Chondrocyte (in vitro differentiated cells): Measurements from ENCODE around the gene HPGD. TPM values are rescaled to one million over a fixed set of nuclear protein-coding genes. Genes with fewer than 3 reads are reported as not detected.

ENCODE experiments used
- DNase-seq: peaks from one replicate; pipeline ENCODE4 v3.0.0; 2021; ENCODE audit warnings: mixed read lengths, low spot score
- H3K27ac Mint-ChIP-seq: one replicate; pipeline ENCODE4 v1.8.0; 2021; ENCODE audit warnings: mild to moderate bottlenecking, moderate library complexity, mixed read lengths; ENCODE audit not compliant: unreplicated experiment
- H3K27me3 Mint-ChIP-seq: 2 replicates; pipeline ENCODE4 v1.8.0; 2021; ENCODE audit warnings: low read depth, mixed read lengths
- H3K36me3 Mint-ChIP-seq: 2 replicates; pipeline ENCODE4 v1.8.0; 2021; ENCODE audit warnings: low read depth, mixed read lengths
- H3K4me1 Mint-ChIP-seq: 2 replicates; pipeline ENCODE4 v1.8.0; 2021; ENCODE audit warnings: low read depth, mild to moderate bottlenecking, mixed read lengths
- H3K4me3 Mint-ChIP-seq: one replicate; pipeline ENCODE4 v1.8.0; 2021; ENCODE audit warnings: mild to moderate bottlenecking, moderate library complexity, mixed read lengths; ENCODE audit not compliant: unreplicated experiment
- H3K9me3 Mint-ChIP-seq: 2 replicates; pipeline ENCODE4 v1.8.0; 2021; ENCODE audit warnings: low read depth, mixed read lengths
- total RNA-seq: library from RNA; stranded (reverse); gene quantifications from 3 replicates; pipeline ENCODE4 v1.2.1, GENCODE V29; 2021
- TF ChIP-seq, protein P1 (sequence below): fragments of 200-600 bp; sonication (generic); IDR thresholded peaks from 2 replicates; pipeline ENCODE4 v1.5.0; 2021; ENCODE audit warnings: antibody characterized with exemption, mild to moderate bottlenecking, moderate library complexity

HPGD gene
- total RNA-seq, 1 donor from 2014 or later: not detected

DNA sequence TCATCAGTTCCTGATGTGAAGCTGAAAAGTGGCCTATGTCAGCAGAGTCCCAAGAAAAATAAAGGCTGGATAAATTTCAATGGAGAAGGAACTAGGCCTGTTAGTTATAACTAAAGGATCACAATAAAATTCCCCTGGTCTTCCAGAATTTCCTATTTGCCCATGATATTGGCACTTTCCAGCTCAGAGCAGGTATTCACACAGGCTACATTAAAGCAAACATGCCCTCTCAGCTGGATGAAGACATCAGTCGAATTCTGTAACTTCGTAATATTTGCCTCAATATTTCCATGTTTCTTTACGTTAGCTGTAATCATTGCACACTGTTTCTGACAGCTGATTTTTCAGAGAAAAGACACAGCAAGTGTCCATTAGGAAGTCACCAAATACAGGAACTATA lies 9.5 kb downstream of the HPGD start:
- H3K4me1 Mint-ChIP-seq: no peaks in the 10 kb centered on the region
- TF ChIP-seq, protein P1, sequence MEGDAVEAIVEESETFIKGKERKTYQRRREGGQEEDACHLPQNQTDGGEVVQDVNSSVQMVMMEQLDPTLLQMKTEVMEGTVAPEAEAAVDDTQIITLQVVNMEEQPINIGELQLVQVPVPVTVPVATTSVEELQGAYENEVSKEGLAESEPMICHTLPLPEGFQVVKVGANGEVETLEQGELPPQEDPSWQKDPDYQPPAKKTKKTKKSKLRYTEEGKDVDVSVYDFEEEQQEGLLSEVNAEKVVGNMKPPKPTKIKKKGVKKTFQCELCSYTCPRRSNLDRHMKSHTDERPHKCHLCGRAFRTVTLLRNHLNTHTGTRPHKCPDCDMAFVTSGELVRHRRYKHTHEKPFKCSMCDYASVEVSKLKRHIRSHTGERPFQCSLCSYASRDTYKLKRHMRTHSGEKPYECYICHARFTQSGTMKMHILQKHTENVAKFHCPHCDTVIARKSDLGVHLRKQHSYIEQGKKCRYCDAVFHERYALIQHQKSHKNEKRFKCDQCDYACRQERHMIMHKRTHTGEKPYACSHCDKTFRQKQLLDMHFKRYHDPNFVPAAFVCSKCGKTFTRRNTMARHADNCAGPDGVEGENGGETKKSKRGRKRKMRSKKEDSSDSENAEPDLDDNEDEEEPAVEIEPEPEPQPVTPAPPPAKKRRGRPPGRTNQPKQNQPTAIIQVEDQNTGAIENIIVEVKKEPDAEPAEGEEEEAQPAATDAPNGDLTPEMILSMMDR: no peak
- H3K4me3 Mint-ChIP-seq: no peak overlapping the region
- no peak for DNase-seq
- no peaks in the 10 kb centered on the region for H3K36me3 Mint-ChIP-seq
- no peak overlapping the region for H3K27ac Mint-ChIP-seq
- H3K9me3 Mint-ChIP-seq: no peaks in the 10 kb centered on the region
- H3K27me3 Mint-ChIP-seq: peaks cover 35% of the 10 kb centered on the region

DNA sequence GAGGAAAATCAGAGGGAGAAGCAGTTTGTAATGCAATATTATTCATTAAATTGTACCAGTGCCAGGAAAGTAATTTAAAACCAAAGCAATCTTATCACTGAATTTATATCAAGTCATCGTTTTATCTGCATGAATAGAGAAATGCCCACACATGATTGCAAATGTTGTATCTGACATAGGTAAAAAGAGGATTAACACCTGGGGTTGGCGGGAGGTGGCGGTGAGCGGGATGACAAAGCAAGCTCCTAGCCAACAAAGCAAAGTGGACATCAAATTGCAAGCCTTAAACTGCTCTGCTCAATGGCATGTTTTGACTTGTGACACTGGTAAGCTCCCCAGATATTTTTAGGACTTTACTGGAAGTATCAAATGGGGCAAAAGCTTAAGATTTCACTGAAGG lies 16.4 kb downstream of the HPGD start:
- no peak overlapping the region for H3K27ac Mint-ChIP-seq
- H3K36me3 Mint-ChIP-seq: no peaks in the 10 kb centered on the region
- TF ChIP-seq, protein P1: no peak
- no peak overlapping the region for H3K4me3 Mint-ChIP-seq
- H3K4me1 Mint-ChIP-seq: no peaks in the 10 kb centered on the region
- no peak for DNase-seq
- no peaks in the 10 kb centered on the region for H3K9me3 Mint-ChIP-seq
- peaks cover 21% of the 10 kb centered on the region for H3K27me3 Mint-ChIP-seq

DNA sequence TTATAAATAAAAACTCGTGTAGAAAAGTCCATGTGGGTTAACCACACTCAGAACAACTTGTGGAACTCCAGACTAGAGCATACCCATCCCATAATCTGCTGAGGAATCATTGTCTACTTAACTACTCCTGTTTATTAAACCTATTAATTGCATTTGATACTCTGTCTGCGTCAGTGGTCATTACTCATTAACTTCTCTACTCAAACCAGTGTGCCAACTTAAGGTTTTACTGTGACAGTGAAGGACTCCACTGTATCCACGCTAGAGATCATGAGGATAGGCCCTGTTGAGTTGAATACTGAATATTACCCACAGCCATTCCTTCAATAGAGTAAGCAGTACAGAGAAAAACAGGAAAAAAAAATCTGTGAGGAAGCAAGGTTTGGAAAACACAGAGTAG lies 17.3 kb downstream of the HPGD start:
- Mint-ChIP-seq H3K27me3 (peaks cover 21% of the 10 kb centered on the region), H3K9me3 (no peaks in the 10 kb centered on the region), H3K36me3 (no peaks in the 10 kb centered on the region), H3K4me3 (no peak overlapping the region), H3K27ac (no peak overlapping the region), H3K4me1 (no peaks in the 10 kb centered on the region)
- TF ChIP-seq, protein P1: no peak
- DNase-seq: no peak

DNA sequence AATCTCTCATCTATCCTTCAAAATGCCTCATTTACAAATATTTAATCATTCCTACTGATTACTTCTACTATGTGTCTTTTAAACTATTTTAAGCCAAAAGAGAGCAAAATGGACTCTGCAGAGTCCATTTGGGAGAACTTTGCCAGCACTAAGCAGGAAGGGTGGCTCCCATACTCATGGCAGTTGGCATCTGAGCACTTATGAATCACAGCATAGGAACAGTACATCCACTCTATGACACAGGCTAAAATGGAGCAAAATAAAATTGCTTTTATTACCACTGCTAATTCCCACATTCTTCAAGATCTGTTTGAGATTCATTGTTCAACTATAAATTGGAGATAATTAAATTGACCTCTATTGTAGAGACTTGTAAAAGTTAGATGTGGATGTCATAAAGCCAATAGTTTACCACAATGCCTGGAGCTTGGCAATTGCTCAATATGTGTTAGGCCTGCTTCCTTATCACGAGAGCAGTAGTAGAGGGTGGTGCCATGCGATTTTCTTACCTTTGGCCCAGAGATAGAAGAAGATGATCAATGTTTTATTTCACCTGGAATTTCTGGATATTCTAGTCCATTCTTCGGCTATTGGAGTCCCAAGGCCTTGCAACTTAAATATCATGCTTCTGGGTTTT lies 19.1 kb downstream of the HPGD start:
- no peak overlapping the region for H3K27ac Mint-ChIP-seq
- H3K4me3 Mint-ChIP-seq: no peak overlapping the region
- no peak for DNase-seq
- no peaks in the 10 kb centered on the region for H3K4me1 Mint-ChIP-seq
- H3K36me3 Mint-ChIP-seq: no peaks in the 10 kb centered on the region
- no peaks in the 10 kb centered on the region for H3K9me3 Mint-ChIP-seq
- peaks cover 16% of the 10 kb centered on the region for H3K27me3 Mint-ChIP-seq
- TF ChIP-seq, protein P1: no peak

DNA sequence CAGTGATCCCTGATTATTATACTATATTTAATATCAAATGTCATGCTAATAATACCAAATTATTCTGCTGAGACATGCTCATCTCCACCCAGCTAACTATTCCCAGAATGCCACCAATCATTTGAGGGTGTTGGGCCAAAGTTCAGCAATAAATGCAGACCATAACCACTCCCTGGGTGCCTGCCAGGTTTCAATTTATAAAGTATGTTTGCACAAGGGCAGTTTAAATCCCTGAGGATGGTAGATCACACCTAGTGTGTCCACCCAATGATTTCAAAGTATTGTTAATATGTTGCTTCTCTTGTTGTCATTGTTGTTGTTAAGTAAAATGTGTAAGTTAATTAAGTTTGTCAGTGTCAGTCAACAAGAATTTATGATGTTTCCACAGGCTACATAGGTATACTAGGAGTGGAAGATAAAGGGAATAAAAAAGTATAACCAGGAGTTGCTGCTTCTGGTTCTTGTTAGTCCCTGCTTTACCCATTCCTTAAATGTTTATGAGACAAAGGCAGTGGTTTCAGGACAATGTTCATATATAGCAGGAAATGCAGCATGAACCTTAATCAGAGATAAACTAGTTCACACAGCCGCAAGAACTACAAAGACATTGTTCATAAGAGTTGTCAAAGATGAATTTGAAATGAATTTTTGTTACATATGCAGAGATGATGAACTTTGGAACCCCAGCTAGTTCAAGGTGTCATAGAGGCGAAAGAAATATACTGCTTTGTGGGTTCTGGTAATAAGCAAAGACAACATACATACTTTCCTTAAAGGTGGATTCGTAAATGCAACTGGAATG lies 25.5 kb downstream of the HPGD start:
- no peaks in the 10 kb centered on the region for H3K4me1 Mint-ChIP-seq
- DNase-seq: no peak
- no peak overlapping the region for H3K4me3 Mint-ChIP-seq
- TF ChIP-seq, protein P1: no peak
- H3K27me3 Mint-ChIP-seq: peaks cover 26% of the 10 kb centered on the region
- no peaks in the 10 kb centered on the region for H3K36me3 Mint-ChIP-seq
- H3K9me3 Mint-ChIP-seq: no peaks in the 10 kb centered on the region
- no peak overlapping the region for H3K27ac Mint-ChIP-seq
